PC-3 (cell line): ENCODE measurements around the gene OR6N1. TPM values are rescaled to one million over a fixed set of nuclear protein-coding genes. Genes with fewer than 3 reads are reported as not detected.

Experiments
- ATAC-seq: fragments of 200-7000 bp; cut with Tn5 transposase; 2 replicates; pipeline ENCODE4 v1.9.1; 2020; ENCODE audit warnings: mild to moderate bottlenecking, moderate library complexity
- Bru-seq: library from RNA; stranded (reverse); fragments of 400-500 nt; gene quantifications from one replicate; lab custom pipeline; 2021; lab: Mats Ljungman, UMichigan
- BruChase-seq, 2 experiments: library from RNA; stranded (reverse); fragments of 400-500 nt; gene quantifications; one replicate each; lab custom pipeline; 2021; lab: Mats Ljungman, UMichigan
- BruUV-seq: library from RNA; stranded (reverse); fragments of 400-500 nt; replicated peaks from 2 replicates; lab custom pipeline; 2021; lab: Mats Ljungman, UMichigan
- CTCF ChIA-PET: fragments of 300-600 bp; sonication (Branson Sonifier 250); formaldehyde crosslinking; loops from one replicate; lab custom pipeline; 2022; ENCODE audit warnings: antibody characterized with exemption; lab: Charles Lee
- POLR2A ChIA-PET: fragments of 300-600 bp; sonication (Branson Sonifier 250); formaldehyde crosslinking; loops from one replicate; lab custom pipeline; 2022; ENCODE audit warnings: antibody characterized with exemption; ENCODE audit not compliant: unreplicated experiment; lab: Charles Lee
- DNase-seq: peaks from one replicate; pipeline ENCODE4 v3.0.0-alpha.2; 2015
- H2AFZ ChIP-seq: fragments of 300-600 bp; sonication (generic); 2 replicates; pipeline ENCODE4 v1.6.0; 2016; ENCODE audit warnings: antibody characterized with exemption, low read length
- H3F3A ChIP-seq: fragments of 300-600 bp; sonication (generic); one replicate; pipeline ENCODE4 v1.6.0; 2017; ENCODE audit warnings: antibody characterized with exemption, low read length, control low read depth, mild to moderate bottlenecking; ENCODE audit not compliant: unreplicated experiment
- H3K27ac ChIP-seq: fragments of 300-600 bp; sonication (generic); 2 replicates; pipeline ENCODE4 v1.5.1; 2016; ENCODE audit warnings: mild to moderate bottlenecking, low read length
- H3K27me3 ChIP-seq: fragments of 300-600 bp; sonication (generic); 2 replicates; pipeline ENCODE4 v1.6.1; 2016; ENCODE audit warnings: low read length, mixed read lengths
- H3K36me3 ChIP-seq: fragments of 300-600 bp; sonication (generic); 2 replicates; pipeline ENCODE4 v1.6.1; 2016; ENCODE audit warnings: low read depth, mixed run types, low read length, mixed read lengths
- H3K4me1 ChIP-seq: fragments of 300-600 bp; sonication (generic); 2 replicates; pipeline ENCODE4 v1.5.1; 2016; ENCODE audit warnings: low read length; ENCODE audit not compliant: insufficient read depth
- H3K4me2 ChIP-seq: fragments of 300-600 bp; sonication (generic); 2 replicates; pipeline ENCODE4 v1.6.0; 2016; ENCODE audit warnings: low read length
- H3K4me3 ChIP-seq: fragments of 300-600 bp; sonication (generic); 2 replicates; pipeline ENCODE4 v1.5.1; 2016; ENCODE audit warnings: mild to moderate bottlenecking, low read length, mixed read lengths
- H3K79me2 ChIP-seq: fragments of 300-600 bp; sonication (generic); 2 replicates; pipeline ENCODE4 v1.6.1; 2017; ENCODE audit warnings: low read length, mixed read lengths
- H3K9ac ChIP-seq: fragments of 300-600 bp; sonication (generic); 2 replicates; pipeline ENCODE4 v1.6.0; 2016; ENCODE audit warnings: mild to moderate bottlenecking, low read length
- H3K9me2 ChIP-seq: fragments of 300-600 bp; sonication (generic); replicated peaks from 2 replicates; pipeline ENCODE4 v1.6.1; 2016; ENCODE audit warnings: mixed run types, low read length, mixed read lengths
- H3K9me3 ChIP-seq: fragments of 300-600 bp; sonication (generic); 2 replicates; pipeline ENCODE4 v1.6.1; 2016; ENCODE audit warnings: low read length, mixed read lengths
- H4K20me1 ChIP-seq: fragments of 300-600 bp; sonication (generic); 2 replicates; pipeline ENCODE4 v1.6.1; 2016; ENCODE audit warnings: low read length, mixed read lengths
- CTCF ChIP-seq: fragments of 300-600 bp; sonication (generic); conservative IDR thresholded peaks from 2 replicates; pipeline ENCODE4 v1.5.1; 2017; ENCODE audit warnings: antibody characterized with exemption, low read depth, mild to moderate bottlenecking, low read length
- EZH2 ChIP-seq: fragments of 300-600 bp; sonication (generic); IDR thresholded peaks from one replicate; pipeline ENCODE4 v1.6.1; 2017; ENCODE audit warnings: antibody characterized with exemption, mild to moderate bottlenecking, low read length; ENCODE audit not compliant: unreplicated experiment
- EZH2phosphoT487 ChIP-seq: fragments of 300-600 bp; sonication (generic); IDR thresholded peaks from 2 replicates; pipeline ENCODE4 v1.6.1; 2018; ENCODE audit warnings: mild to moderate bottlenecking, antibody characterized with exemption, low read length, borderline replicate concordance
- intact Hi-C: fragments of 100-400 bp; cut with micrococcal nuclease; formaldehyde crosslinking; loops from 2 replicates; pipeline ENCODE4 v1.9.0; 2023
- long read RNA-seq: library from polyadenylated mRNA; unstranded; transcript quantifications from one replicate; pipeline ENCODE4 v2.0.0, GENCODE V29; 2021; ENCODE audit not compliant: unreplicated experiment
- total RNA-seq: library from RNA; depleted of rRNA; stranded (reverse); fragments of >200 nt; gene quantifications from 2 replicates; pipeline ENCODE4 v1.2.3, GENCODE V29; 2014; rRNA removed

The OR6N1 gene
- total RNA-seq (not detected in 2 replicates), Bru-seq, nascent RNA (not detected), BruChase-seq, experiment 1, labeled RNA remaining after a 6-hour chase (not detected), BruChase-seq, experiment 2, labeled RNA remaining after a 2-hour chase (not detected)
- long read RNA-seq: 0 reads

GRCh38 chr1:158771950-158772866 is at the start of gene OR6N1:
OR6N1 (minus strand) TSS chr1:158772195; CDS start chr1:158766682, 5,513 bp downstream.
- intact Hi-C loops: no loop called here
- no peak within 1 kb of the TSS for H2AFZ ChIP-seq
- no peak for ATAC-seq
- peaks cover 4% of the 10 kb centered on the region; the same call in 1 of the 2 replicates for H3K27me3 ChIP-seq
- no TSS peak for BruUV-seq
- H3K79me2 ChIP-seq: no peaks in the 10 kb centered on the region
- no peaks in the 10 kb centered on the region for H3K4me1 ChIP-seq
- TF ChIP-seq EZH2 (no peak), EZH2phosphoT487 (no peak)
- H3K9me3 ChIP-seq: no peaks in the 10 kb centered on the region
- no peaks in the 10 kb centered on the region for H4K20me1 ChIP-seq
- no peaks in the 10 kb centered on the region for H3K36me3 ChIP-seq
- no peak within 1 kb of the TSS for H3K4me2 ChIP-seq
- no peaks in the 10 kb centered on the region for H3F3A ChIP-seq
- DNase-seq: no peak
- ChIA-PET POLR2A (interaction anchor here (0.6 kb wide), 1 partner anchor 334 kb away, joined by 3 read pairs; no protein-coding TSS in a partner anchor), CTCF (no interaction called here)
- H3K4me3 ChIP-seq: no peak within 1 kb of the TSS
- H3K27ac ChIP-seq: no peak within 1 kb of the TSS
- no peak within 1 kb of the TSS for H3K9ac ChIP-seq
- H3K9me2 ChIP-seq: no peaks in the 10 kb centered on the region

- no TSS peak for BruUV-seq
- ATAC-seq: no peak
- H3K9me3 ChIP-seq: no peaks in the 10 kb centered on the region; the same call in 1 of the 2 replicates
- H3K9me2 ChIP-seq: no peaks in the 10 kb centered on the region
- ChIA-PET CTCF (no interaction called here), POLR2A (no interaction called here)
- no peak overlapping the region for H3K4me3 ChIP-seq
- intact Hi-C loops: no loop called here
- H3K9ac ChIP-seq: no peak overlapping the region
- TF ChIP-seq CTCF (no peak), EZH2 (no peak), EZH2phosphoT487 (no peak)
- no peaks in the 10 kb centered on the region for H3K36me3 ChIP-seq
- DNase-seq: no peak
- no peak overlapping the region for H3K27ac ChIP-seq
- no peaks in the 10 kb centered on the region for H3K4me1 ChIP-seq
- H3F3A ChIP-seq: no peaks in the 10 kb centered on the region
- no peak overlapping the region for H3K4me2 ChIP-seq
- no peaks in the 10 kb centered on the region for H4K20me1 ChIP-seq
- no peak overlapping the region for H2AFZ ChIP-seq
- H3K79me2 ChIP-seq: no peaks in the 10 kb centered on the region
- no peaks in the 10 kb centered on the region for H3K27me3 ChIP-seq
Measured at GRCh38 chr1:158821723-158822122, 49.7 kb upstream of the OR6N1 start.

GRCh38 chr1:158819461-158820443 is 47.8 kb upstream of the OR6N1 start:
- H3K79me2 ChIP-seq: no peaks in the 10 kb centered on the region
- TF ChIP-seq EZH2: no peak
- TF ChIP-seq EZH2phosphoT487: no peak
- no peak for TF ChIP-seq CTCF

More at GRCh38 chr1:158819461-158820443, 47.8 kb upstream of the OR6N1 start:
- DNase-seq (no peak), ATAC-seq (no peak)
- Histone ChIP-seq H3K4me2 (no peak overlapping the region), H3K27me3 (no peaks in the 10 kb centered on the region), H3K36me3 (no peaks in the 10 kb centered on the region), H3K27ac (no peak overlapping the region), H3K9me2 (no peaks in the 10 kb centered on the region), H3F3A (no peaks in the 10 kb centered on the region), H3K9ac (no peak overlapping the region), H2AFZ (no peak overlapping the region), H3K9me3 (no peaks in the 10 kb centered on the region; the same call in 1 of the 2 replicates), H3K4me1 (no peaks in the 10 kb centered on the region), H4K20me1 (no peaks in the 10 kb centered on the region), H3K4me3 (no peak overlapping the region)
- ChIA-PET CTCF (no interaction called here), POLR2A (no interaction called here)
- intact Hi-C loops: no loop called here
- BruUV-seq: no TSS peak
